ENCODE results near the gene NLRX1. TPM values are rescaled to one million over a fixed set of nuclear protein-coding genes. Genes with fewer than 3 reads are reported as not detected.
"Not testable (repeated sequence)": the region's sequence is repeated elsewhere in the genome, so short reads cannot be mapped to it uniquely, and the experiment has no call there.

NLRX1 gene
- total and polyA plus RNA-seq, 10 of the 15 experiments (the other 5 are each of a cell fraction or from before 2014, with no cell fraction given), result 0.85 to 18.5 (median 10.0) TPM

- TF ChIP-seq ZNF592 (IDR thresholded peaks at IDR 0.05), result no peak
- no peak for TF ChIP-seq SMC3 (IDR thresholded peaks at IDR 0.05; ENCODE audit: borderline replicate concordance, low read length)
- TF ChIP-seq IRF5 (IDR thresholded peaks at IDR 0.05; ENCODE audit: borderline replicate concordance), result no peak
- no peak for TF ChIP-seq NR2C1 (IDR thresholded peaks at IDR 0.05)
These were observed 2.0 kb upstream of the NLRX1 start (continued) for GRCh38 chr11:119166368-119167076.

GRCh38 chr11:119167077-119167458 is 1.5 kb upstream of the NLRX1 start:
- ChIA-PET CTCF (interaction anchor here (0.7 to 1.9 kb wide), 9 partner anchors 10 to 475 kb away, joined by 3 to 9 read pairs (median 3); no protein-coding TSS in a partner anchor), RAD21 (ENCODE audit: unreplicated experiment) (interaction anchor here (1.0 kb wide), 1 partner anchor 105 kb away, joined by 3 read pairs; no protein-coding TSS in a partner anchor), SMC1A (ENCODE audit: uncharacterized antibody, unreplicated experiment) (interaction anchor here (0.6 to 1.5 kb wide), 3 partner anchors 13 to 157 kb away, joined by 3 to 5 read pairs (median 3); no protein-coding TSS in a partner anchor)
- H3K27ac ChIP-seq (ENCODE audit: control insufficient read depth, insufficient read depth); in situ Hi-C loops (cut with MboI); H3K9ac ChIP-seq (ENCODE audit: control insufficient read depth, insufficient read depth, low read length); FAIRE-seq; H2AFZ ChIP-seq (ENCODE audit: control insufficient read depth, low read depth, low read length); H3K4me3 ChIP-seq; H3K4me2 ChIP-seq (ENCODE audit: control insufficient read depth, insufficient read depth); H3K79me2 ChIP-seq (ENCODE audit: control insufficient read depth, insufficient read depth, low read length); POLR2A ChIA-PET; BruUV-seq (replicated peaks); ATAC-seq; H3K4me1 ChIP-seq (ENCODE audit: control insufficient read depth, insufficient read depth, low read length); H3K27me3 ChIP-seq (replicated peaks in 1 of 2; ENCODE audit: control insufficient read depth in 2 of 2, insufficient read depth in 2 of 2, low read length in 1 of 2); DNase-seq (ENCODE audit: low read depth, low spot score); H3K36me3 ChIP-seq (ENCODE audit: control insufficient read depth in 2 of 2, insufficient read depth in 2 of 2, low read length in 1 of 2); H4K20me1 ChIP-seq (ENCODE audit: control insufficient read depth, insufficient read depth); H3K9me3 ChIP-seq (replicated peaks; ENCODE audit: control insufficient read depth, insufficient read depth, low read length): not testable (repeated sequence)
- 56% methylated on average over 10 of the region's 10 CpGs for WGBS (ENCODE audit: insufficient coverage, insufficient replicate concordance, low lambda C conversion rate, missing lambda C conversion rate)
- intact Hi-C loops (cut with micrococcal nuclease; ENCODE audit: unreplicated experiment), result loop anchor here (5.0 kb wide), 1 partner anchor 155 kb away; no protein-coding TSS in a partner anchor

All from GM12878 (cell line).